DMS 273 (cell line): ENCODE data around the gene CASQ2.

ENCODE experiments used
- DNase-seq: peaks from one replicate; lab custom pipeline; 2025; ENCODE audit not compliant: unreplicated experiment; lab: John Stamatoyannopoulos, UW

CASQ2 gene

GRCh38 chr1:115729756-115730155 is 38.8 kb downstream of the CASQ2 start:
- DNase-seq = no peak

- no peak for DNase-seq
Measured at GRCh38 chr1:115728341-115728740, 40.2 kb downstream of the CASQ2 start.

DNA sequence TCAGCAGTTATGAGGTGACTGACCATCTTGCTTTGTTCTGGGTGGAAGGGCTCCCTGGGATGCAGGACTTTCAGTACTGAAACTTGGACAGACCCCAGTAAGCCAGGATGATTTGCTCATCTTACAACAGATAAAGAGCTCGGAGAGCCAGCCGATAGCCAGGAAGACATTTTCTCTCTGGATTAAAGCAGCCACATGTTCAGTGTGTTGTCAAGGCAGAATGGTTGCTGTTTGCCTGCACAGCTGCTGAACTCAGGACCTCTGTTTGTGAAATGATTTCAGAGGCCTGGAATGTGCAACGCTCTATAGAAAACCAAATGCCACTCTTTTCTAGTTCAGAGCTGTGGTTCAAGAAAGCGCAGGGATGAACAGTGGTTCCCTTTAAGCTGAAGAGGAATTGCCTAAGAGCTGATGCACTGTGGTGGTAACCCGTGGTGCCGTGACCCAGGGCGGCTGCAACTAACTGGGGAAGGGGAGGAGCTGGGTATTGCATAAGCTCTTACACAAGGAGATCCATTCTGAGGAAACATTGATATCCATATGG is 40.7 kb downstream of the CASQ2 start:
- DNase-seq = no peak

- DNase-seq = no peak
Measured at GRCh38 chr1:115726570-115726969, 41.9 kb downstream of the CASQ2 start.

GRCh38 chr1:115726161-115726560 is 42.4 kb downstream of the CASQ2 start:
- DNase-seq = no peak

- no peak for DNase-seq
Measured at GRCh38 chr1:115725600-115725999, 42.9 kb downstream of the CASQ2 start.

GRCh38 chr1:115723756-115724155 is 44.8 kb downstream of the CASQ2 start:
- no peak for DNase-seq

DNA sequence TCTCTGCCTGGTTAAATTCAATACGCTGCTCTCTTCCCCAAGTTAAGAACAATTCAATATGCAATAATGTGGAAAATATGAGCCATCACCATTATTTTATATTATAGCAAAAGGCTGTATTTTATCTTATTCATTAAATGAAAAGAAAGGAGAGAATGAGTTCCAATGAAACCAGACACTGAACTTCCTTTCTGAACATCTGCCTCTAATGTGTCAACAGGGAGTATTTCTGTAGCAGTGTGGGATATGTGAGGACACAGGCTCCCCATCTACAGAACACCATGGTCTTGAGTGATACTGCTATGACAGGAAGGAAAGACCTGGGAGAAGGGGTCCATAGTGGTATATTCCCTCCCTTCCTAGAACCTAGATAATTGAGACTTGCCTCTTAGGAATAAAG is 46.3 kb downstream of the CASQ2 start:
- no peak for DNase-seq

DNA sequence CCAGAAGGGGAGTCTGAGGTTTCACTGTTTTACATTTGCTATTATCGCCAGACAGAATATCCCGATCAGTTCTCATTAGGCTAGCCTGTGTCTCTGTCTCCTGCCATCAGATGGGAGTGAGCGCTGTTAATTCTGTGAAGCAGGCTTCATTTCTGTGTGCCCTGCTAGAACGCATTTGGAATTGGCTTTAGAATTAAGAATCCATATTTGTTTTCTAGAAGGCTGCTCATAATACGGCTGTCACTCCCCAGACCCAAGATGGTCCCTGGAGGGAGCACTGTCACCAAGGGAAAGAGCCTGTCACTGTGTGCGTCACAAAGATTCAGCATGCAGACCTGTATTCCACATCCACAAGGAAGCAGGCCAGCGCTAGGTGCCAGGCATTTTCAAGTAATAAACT is 49.2 kb downstream of the CASQ2 start:
- no peak for DNase-seq

DNA sequence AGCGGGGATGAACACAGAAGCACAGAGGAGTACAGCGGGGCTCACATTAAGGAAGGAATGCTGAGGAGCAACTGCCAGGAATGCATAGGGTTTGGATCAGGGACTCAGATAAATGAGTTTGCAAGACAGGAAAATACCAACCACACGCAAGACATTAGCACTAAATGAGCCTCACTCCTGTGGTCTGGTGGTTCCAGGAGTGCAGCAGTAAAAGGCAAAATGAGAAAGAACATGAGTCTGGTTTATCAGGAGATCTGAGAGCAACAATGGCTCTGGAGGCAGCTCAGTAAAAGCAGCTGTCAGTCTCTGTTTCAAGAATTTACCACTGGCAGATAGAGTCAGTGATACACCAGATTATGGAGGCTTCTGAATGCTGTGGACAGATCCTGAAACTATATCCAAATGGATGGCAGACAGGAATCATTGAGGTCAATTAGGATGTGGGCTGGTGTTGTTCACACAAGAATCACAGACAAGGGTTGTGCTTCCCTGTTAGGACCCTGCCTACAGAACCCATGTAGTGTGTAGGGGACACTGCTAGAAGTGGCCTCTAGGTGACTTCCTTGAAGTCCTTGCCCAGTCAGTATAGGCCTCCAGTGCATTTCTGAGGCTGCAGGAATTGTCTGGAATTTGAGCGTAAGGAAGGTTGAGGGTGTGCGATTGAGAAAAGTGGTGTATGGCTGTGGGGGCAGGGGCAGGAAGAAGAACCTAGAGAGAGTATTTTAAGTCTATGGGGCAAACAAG is 50.3 kb downstream of the CASQ2 start:
- DNase-seq = no peak

GRCh38 chr1:115717541-115717940 is 51.0 kb downstream of the CASQ2 start:
- DNase-seq = peak; percentile 72

GRCh38 chr1:115714572-115715141 is 53.9 kb downstream of the CASQ2 start:
- no peak for DNase-seq

GRCh38 chr1:115713906-115714305 is 54.6 kb downstream of the CASQ2 start:
- no peak for DNase-seq

GRCh38 chr1:115712911-115713609 is 55.5 kb downstream of the CASQ2 start:
- DNase-seq = no peak

GRCh38 chr1:115710859-115711624 is 57.5 kb downstream of the CASQ2 start:
- DNase-seq = peak; percentile 46

- DNase-seq = peak; percentile 74
Measured at GRCh38 chr1:115706587-115707425, 61.7 kb downstream of the CASQ2 start.

DNA sequence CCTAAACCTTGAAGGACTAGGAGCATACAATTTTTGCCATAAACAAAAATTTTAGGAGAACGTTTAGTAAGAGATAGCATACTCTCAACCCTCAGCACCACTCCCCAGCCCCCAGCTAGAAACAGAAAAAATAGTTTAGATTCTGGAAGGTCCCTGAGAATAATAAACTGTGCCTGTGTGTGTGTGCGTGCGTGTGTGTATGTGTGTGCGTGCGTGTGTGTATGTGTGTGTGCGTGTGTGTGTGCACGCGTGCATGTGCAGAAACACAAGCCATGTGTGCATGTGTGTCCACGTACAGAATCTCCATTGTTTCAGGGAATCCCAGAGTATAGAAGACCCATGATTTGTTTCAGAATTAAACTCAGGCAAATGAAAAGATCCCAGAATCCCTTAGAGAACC is 62.6 kb downstream of the CASQ2 start:
- DNase-seq = no peak

GRCh38 chr1:115705085-115705951 is 63.2 kb downstream of the CASQ2 start:
- DNase-seq = no peak

GRCh38 chr1:115702959-115703358 is 65.6 kb downstream of the CASQ2 start:
- DNase-seq = no peak
